Peyer's patch (tissue), 4 donors: ENCODE data around the gene NEURL2. TPM values are rescaled to one million over a fixed set of nuclear protein-coding genes. Genes with fewer than 3 reads are reported as not detected.
A peak's percentile ranks its signal among the peaks of the same experiment; 100 is the strongest.

ENCODE experiments used
- DNase-seq, 3 donors: peaks; one replicate each; pipeline ENCODE4 v3.0.0-alpha.2; 2017 to 2019
- H3K27ac ChIP-seq, 4 donors: fragments of 200-600 bp; sonication (generic); one replicate each; pipeline ENCODE4 v1.5.1; 2016 to 2019
- H3K27me3 ChIP-seq, 2 donors: fragments of 200-600 bp; sonication (generic); one replicate each; pipeline ENCODE4 v1.5.1; 2019
- H3K36me3 ChIP-seq, 3 donors: fragments of 200-600 bp; sonication (generic); one replicate each; pipeline ENCODE4 v1.5.1; 2016 to 2019
- H3K4me1 ChIP-seq, 4 donors: fragments of 200-600 bp; sonication (generic); one replicate each; pipeline ENCODE4 v1.5.1; 2016 to 2019
- H3K4me3 ChIP-seq, 4 donors: fragments of 200-600 bp; sonication (generic); 1 replicate in 3 of 4; 2 replicates in 1 of 4; pipeline ENCODE4 v1.5.1; 2016 to 2019; ENCODE audit warnings: mild to moderate bottlenecking in 1 of 4
- H3K9me3 ChIP-seq, 4 donors: fragments of 200-600 bp; sonication (generic); one replicate each; pipeline ENCODE4 v1.5.1; 2016 to 2019; ENCODE audit warnings: mild to moderate bottlenecking in 1 of 4
- CTCF ChIP-seq, 6 experiments: fragments of 450-650 bp in 4 of 6; fragments of 200-600 bp in 2 of 6; sonication (generic) in 1 of 6; IDR thresholded peaks; one replicate each; pipeline ENCODE4 v1.5.1; 2017 to 2019; ENCODE audit warnings: antibody characterized with exemption in 6 of 6, mild to moderate bottlenecking in 3 of 6, moderate library complexity in 1 of 6
- POLR2A ChIP-seq, 2 donors: fragments of 450-650 bp; IDR thresholded peaks; one replicate each; pipeline ENCODE4 v1.5.1; 2017; ENCODE audit warnings: antibody characterized with exemption in 2 of 2, mild to moderate bottlenecking in 2 of 2, moderate library complexity in 2 of 2
- total RNA-seq, 4 donors: library from RNA; depleted of rRNA; stranded (reverse); fragments of >200 nt; gene quantifications; one replicate each; pipeline ENCODE4 v1.1.0, GENCODE V29; 2016

NEURL2 gene
- total RNA-seq, 4 donors from 2014 or later, result 3.3 to 27.6 (median 23.9) TPM

GRCh38 chr20:45921337-45922189 lies 30.6 kb upstream of the NEURL2 start:
- TF ChIP-seq POLR2A (IDR thresholded peaks at IDR 0.05) (no peak), CTCF (IDR thresholded peaks at IDR 0.05) (no peak)
- no peak for DNase-seq
- H3K4me1 ChIP-seq, result peaks cover 0 to 46% (median 0%) of the 10 kb centered on the region in 4 donors
- no peak overlapping the region for H3K4me3 ChIP-seq
- no peak overlapping the region for H3K27ac ChIP-seq
- H3K9me3 ChIP-seq, result no peaks in the 10 kb centered on the region
- H3K36me3 ChIP-seq, result no peaks in the 10 kb centered on the region
- H3K27me3 ChIP-seq, result no peaks in the 10 kb centered on the region

- TF ChIP-seq POLR2A (IDR thresholded peaks at IDR 0.05) (no peak), CTCF (IDR thresholded peaks at IDR 0.05) (no peak)
- Histone ChIP-seq H3K27ac (peak overlapping the region; percentile 49 to 70 (median 56)), H3K4me3 (no peak overlapping the region), H3K36me3 (no peaks in the 10 kb centered on the region), H3K9me3 (no peaks in the 10 kb centered on the region), H3K4me1 (peaks cover 0 to 46% (median 0%) of the 10 kb centered on the region in 4 donors), H3K27me3 (no peaks in the 10 kb centered on the region)
- no peak for DNase-seq
Observed at GRCh38 chr20:45920462-45921336, 29.7 kb upstream of the NEURL2 start.

- peaks cover 0 to 46% (median 0%) of the 10 kb centered on the region in 4 donors for H3K4me1 ChIP-seq
- H3K27ac ChIP-seq, result peak overlapping the region; percentile 49 to 70 (median 56)
- no peak overlapping the region for H3K4me3 ChIP-seq
- DNase-seq, result peak in 1 of 3 donors; percentile 72
- no peaks in the 10 kb centered on the region for H3K27me3 ChIP-seq
- no peak for TF ChIP-seq POLR2A (IDR thresholded peaks at IDR 0.05)
- no peak for TF ChIP-seq CTCF (IDR thresholded peaks at IDR 0.05)
- H3K36me3 ChIP-seq, result no peaks in the 10 kb centered on the region
- H3K9me3 ChIP-seq, result no peaks in the 10 kb centered on the region
Observed at GRCh38 chr20:45919542-45920399, 28.8 kb upstream of the NEURL2 start.

GRCh38 chr20:45918779-45919537 lies 27.9 kb upstream of the NEURL2 start:
- Histone ChIP-seq H3K36me3 (no peaks in the 10 kb centered on the region), H3K27ac (peak overlapping the region; percentile 28 to 70 (median 56)), H3K4me1 (peaks cover 0 to 40% (median 0%) of the 10 kb centered on the region in 4 donors), H3K27me3 (no peaks in the 10 kb centered on the region), H3K9me3 (no peaks in the 10 kb centered on the region), H3K4me3 (no peak overlapping the region)
- no peak for TF ChIP-seq CTCF (IDR thresholded peaks at IDR 0.05)
- TF ChIP-seq POLR2A (IDR thresholded peaks at IDR 0.05), result no peak
- no peak for DNase-seq
